GM08714 (cell line): Measurements from ENCODE around the gene NCLN.
"Not testable (repeated sequence)": the region's sequence is repeated elsewhere in the genome, so short reads cannot be mapped to it uniquely, and the experiment has no call there.

Experiments
- H3K4me3 ChIP-seq: fragments of 200-500 bp; sonication (Bioruptor generic); 2 replicates; pipeline ENCODE4 v1.5.1; 2014; ENCODE audit warnings: mild to moderate bottlenecking, low read length, inconsistent platforms
- ZNF274 ChIP-seq: IDR thresholded peaks from 2 replicates; pipeline ENCODE4 v1.6.1; 2012; ENCODE audit warnings: mild to moderate bottlenecking, low read depth, low read length

NCLN gene

GRCh38 chr19:3208317-3209207 lies 22.8 kb downstream of the NCLN start:
- TF ChIP-seq ZNF274: no peak

GRCh38 chr19:3210347-3211017 lies 24.8 kb downstream of the NCLN start:
- no peak overlapping the region for H3K4me3 ChIP-seq
- TF ChIP-seq ZNF274: no peak

More at GRCh38 chr19:3208317-3209207, 22.8 kb downstream of the NCLN start:
- H3K4me3 ChIP-seq: no peak overlapping the region

GRCh38 chr19:3211191-3211590 lies 25.5 kb downstream of the NCLN start:
- no peak for TF ChIP-seq ZNF274
- no peak overlapping the region for H3K4me3 ChIP-seq

DNA sequence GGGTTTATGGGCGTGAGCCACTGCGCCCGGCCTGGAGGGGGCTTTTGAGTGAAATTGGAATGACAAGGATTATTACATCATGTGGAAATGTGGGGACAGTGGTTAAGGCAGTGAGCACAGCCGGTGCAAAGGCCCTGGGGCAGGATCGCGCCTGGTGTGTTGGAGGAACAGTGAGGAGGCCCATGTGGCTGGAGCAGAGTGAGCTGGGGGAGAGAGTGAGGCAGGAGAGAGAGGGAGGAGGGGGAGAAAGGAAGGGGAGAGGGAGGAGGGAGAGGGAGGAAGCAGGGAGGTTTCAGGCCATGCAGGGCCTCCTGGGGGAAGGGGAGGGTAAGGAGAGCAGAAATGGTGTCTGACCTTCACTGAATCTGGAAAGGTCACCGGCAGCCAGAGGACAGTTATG lies 27.4 kb downstream of the NCLN start:
- no peak for TF ChIP-seq ZNF274
- no peak overlapping the region for H3K4me3 ChIP-seq

- H3K4me3 ChIP-seq: no peak overlapping the region
- TF ChIP-seq ZNF274: no peak
Measured at GRCh38 chr19:3216874-3217273, 31.1 kb downstream of the NCLN start.

DNA sequence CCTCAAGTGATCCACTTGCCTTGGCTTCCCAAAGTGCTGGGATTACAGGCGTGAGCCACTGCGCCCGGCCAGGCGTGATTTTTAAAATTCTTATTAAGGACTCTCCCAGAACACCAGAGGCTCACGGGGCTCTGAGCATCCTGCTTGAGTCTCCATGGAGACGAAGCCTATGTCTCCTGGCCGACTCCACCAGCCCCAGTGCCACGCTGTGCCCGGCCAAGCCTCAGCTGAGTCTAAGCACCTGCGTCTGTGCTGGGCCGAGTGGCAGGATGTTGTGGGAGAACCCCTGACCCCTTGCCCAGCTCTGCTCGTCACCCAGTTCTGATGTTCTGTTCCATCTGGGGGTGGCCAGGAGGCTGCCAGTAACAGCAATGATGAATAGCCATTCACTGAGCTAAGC lies 34.8 kb downstream of the NCLN start:
- H3K4me3 ChIP-seq: no peak overlapping the region
- TF ChIP-seq ZNF274: no peak

DNA sequence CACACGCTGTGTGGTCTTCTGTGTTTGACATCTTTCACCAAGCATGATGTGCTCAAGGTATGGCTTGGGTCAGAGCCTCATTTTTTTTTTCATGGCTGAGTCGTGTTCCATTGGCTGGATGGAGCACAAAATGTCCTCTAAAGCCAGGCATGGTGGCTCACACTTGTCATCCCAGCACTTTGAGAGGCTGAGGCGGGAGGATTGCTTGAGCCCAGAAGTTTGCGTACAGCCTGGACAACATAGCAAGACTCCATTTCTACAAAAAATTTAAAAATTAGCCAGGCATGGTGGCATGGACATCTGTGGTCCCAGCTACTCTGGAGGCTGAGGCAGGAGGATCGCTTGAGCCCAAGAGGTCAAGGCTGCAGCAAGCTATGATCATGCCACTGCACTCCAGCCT lies 35.8 kb downstream of the NCLN start:
- H3K4me3 ChIP-seq: not testable (repeated sequence)

GRCh38 chr19:3222709-3223108 lies 37.0 kb downstream of the NCLN start:
- no peak overlapping the region for H3K4me3 ChIP-seq
- no peak for TF ChIP-seq ZNF274

DNA sequence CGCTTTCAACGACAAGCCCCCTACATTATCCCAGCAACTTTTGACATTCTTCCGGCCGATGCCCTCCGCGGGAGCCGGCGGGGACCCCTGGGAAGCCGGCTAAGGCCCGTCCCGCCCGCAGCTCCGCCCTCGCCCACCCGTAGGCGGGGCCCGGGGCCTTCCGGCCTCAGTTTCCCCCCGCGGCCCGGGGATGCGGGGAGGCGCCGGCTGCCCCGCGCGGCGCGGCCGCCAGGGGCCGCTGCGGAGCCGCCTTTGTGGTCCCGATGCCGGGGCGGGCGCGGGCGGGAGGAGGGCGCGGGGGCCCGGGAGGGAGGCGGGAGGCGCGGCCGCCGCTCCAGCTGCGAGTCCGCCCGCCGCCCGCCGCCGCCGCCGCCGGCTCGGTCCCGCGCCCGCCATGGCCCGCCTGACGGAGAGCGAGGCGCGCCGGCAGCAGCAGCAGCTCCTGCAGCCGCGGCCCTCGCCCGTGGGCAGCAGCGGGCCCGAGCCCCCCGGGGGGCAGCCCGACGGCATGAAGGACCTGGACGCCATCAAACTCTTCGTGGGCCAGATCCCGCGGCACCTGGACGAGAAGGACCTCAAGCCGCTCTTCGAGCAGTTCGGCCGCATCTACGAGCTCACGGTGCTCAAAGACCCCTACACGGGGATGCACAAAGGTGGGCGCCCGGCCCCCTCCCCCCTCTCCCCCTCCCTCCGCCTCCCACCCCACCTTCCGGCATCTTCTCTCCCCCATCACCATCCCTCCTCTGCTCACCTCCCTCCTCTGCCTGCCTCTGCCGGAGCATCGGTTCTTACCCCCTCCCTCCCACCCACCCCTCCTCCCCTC lies 38.8 kb downstream of the NCLN start, which contains the start of gene CELF5:
CELF5 (plus strand) TSS at position 316 of the 823 bp plus-strand sequence; CDS start at position 395, 79 bp downstream.
- TF ChIP-seq ZNF274: no peak
- H3K4me3 ChIP-seq: no peak within 1 kb of the TSS

- H3K4me3 ChIP-seq: no peak overlapping the region
Measured at GRCh38 chr19:3225169-3225485, 39.4 kb downstream of the NCLN start.

DNA sequence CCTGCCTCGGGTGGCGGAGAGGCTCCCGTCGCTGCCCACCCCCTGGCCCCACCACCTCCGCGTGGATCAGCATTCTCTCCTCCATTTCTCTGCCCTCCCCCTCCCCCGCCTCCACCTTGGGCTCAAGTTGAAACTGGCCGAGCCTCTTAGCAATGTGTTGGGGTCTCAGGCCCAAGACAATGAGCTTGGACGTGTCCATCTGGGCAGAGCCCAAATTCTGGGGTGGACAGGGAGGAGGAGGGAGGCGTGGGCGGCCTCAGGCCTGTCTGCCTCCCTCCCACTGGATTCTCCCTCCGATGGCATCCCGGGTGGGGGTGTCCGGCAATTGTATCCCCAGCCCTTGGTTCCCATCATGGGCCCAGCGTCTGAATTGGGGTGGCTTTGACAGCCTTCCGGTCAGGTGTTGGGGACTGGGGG lies 40.0 kb downstream of the NCLN start:
- no peak overlapping the region for H3K4me3 ChIP-seq
- TF ChIP-seq ZNF274: no peak

More at GRCh38 chr19:3225169-3225485, 39.4 kb downstream of the NCLN start:
- no peak for TF ChIP-seq ZNF274

GRCh38 chr19:3227054-3227626 lies 41.4 kb downstream of the NCLN start:
- TF ChIP-seq ZNF274: no peak
- H3K4me3 ChIP-seq: no peak overlapping the region

- H3K4me3 ChIP-seq: no peak overlapping the region
- no peak for TF ChIP-seq ZNF274
Measured at GRCh38 chr19:3229346-3229743, 43.6 kb downstream of the NCLN start.

GRCh38 chr19:3229888-3230496 lies 44.3 kb downstream of the NCLN start:
- no peak overlapping the region for H3K4me3 ChIP-seq
- TF ChIP-seq ZNF274: no peak
